HCT116 (cell line): ENCODE data around the gene ANKHD1. TPM values are rescaled to one million over a fixed set of nuclear protein-coding genes. Genes with fewer than 3 reads are reported as not detected.

ENCODE experiments used
- ATAC-seq: fragments of 200-7000 bp; cut with Tn5 transposase; 2 replicates; pipeline ENCODE4 v1.9.1; 2020; ENCODE audit warnings: mild to moderate bottlenecking, moderate library complexity
- BruUV-seq: library from RNA; stranded (reverse); fragments of 400-500 nt; replicated peaks from 2 replicates; lab custom pipeline; 2021; lab: Mats Ljungman, UMichigan
- CTCF ChIA-PET: fragments of 300-600 bp; sonication (Branson Sonifier 250); formaldehyde crosslinking; loops from one replicate; lab custom pipeline; 2021; ENCODE audit warnings: antibody characterized with exemption; lab: Charles Lee
- POLR2A ChIA-PET: fragments of 300-600, 350-600 bp; sonication (Branson Sonifier 250); formaldehyde crosslinking; loops from one replicate; lab custom pipeline; 2021; ENCODE audit warnings: antibody characterized with exemption; lab: Charles Lee
- RAD21 ChIA-PET, 2 experiments: fragments of 300-600 bp; sonication (Branson Sonifier 250); formaldehyde crosslinking; loops; one replicate each; lab custom pipeline; 2023; ENCODE audit warnings: low total read pairs in 2 of 2; ENCODE audit not compliant: uncharacterized antibody in 2 of 2, unreplicated experiment in 2 of 2, low non-redundant PET in 1 of 2; lab: Charles Lee
- DNase-seq: peaks from one replicate; pipeline ENCODE4 v3.0.0-alpha.2; 2010; ENCODE audit warnings: low read depth, low spot score
- H2AFZ ChIP-seq: fragments of 200-600 bp; shearing (Covaris generic), sonication (generic); 2 replicates; pipeline ENCODE4 v1.6.1; 2017; ENCODE audit warnings: low read depth, mixed run types, mixed read lengths, antibody characterized with exemption, low read length; ENCODE audit not compliant: poor library complexity, severe bottlenecking
- H3K27ac ChIP-seq: 2 replicates; pipeline ENCODE4 v1.5.1; 2012; ENCODE audit warnings: low read depth, low read length
- H3K27me3 ChIP-seq: fragments of 200-600 bp; sonication (generic); 2 replicates; pipeline ENCODE4 v1.6.1; 2016; ENCODE audit warnings: mixed run types, low read length, mixed read lengths; ENCODE audit not compliant: insufficient read depth
- H3K36me3 ChIP-seq, 2 experiments: fragments of 200-500 bp in 1 of 2; fragments of 200-600 bp in 1 of 2; sonication (Bioruptor generic) in 1 of 2; sonication (generic) in 1 of 2; 2 replicates each; pipeline versions ENCODE4 v1.5.1 to v1.6.1; 2014 to 2016; ENCODE audit warnings: low read length in 2 of 2, inconsistent platforms in 1 of 2, mixed read lengths in 1 of 2, mixed run types in 1 of 2; ENCODE audit not compliant: insufficient read depth in 2 of 2, control insufficient read depth in 1 of 2
- H3K4me1 ChIP-seq, 2 experiments: fragments of 200-600 bp in 1 of 2; sonication (generic) in 1 of 2; 2 replicates each; pipeline versions ENCODE4 v1.5.1 to v1.6.1; 2012 to 2017; ENCODE audit warnings: low read length in 2 of 2, inconsistent platforms in 1 of 2, mild to moderate bottlenecking in 1 of 2, mixed read lengths in 1 of 2, mixed run types in 1 of 2, moderate library complexity in 1 of 2; ENCODE audit not compliant: insufficient read depth in 2 of 2, control insufficient read depth in 1 of 2
- H3K4me2 ChIP-seq: fragments of 200-600 bp; sonication (generic); 2 replicates; pipeline ENCODE4 v1.6.1; 2017; ENCODE audit warnings: mixed run types, low read length, mixed read lengths
- H3K4me3 ChIP-seq, 2 experiments: fragments of 200-600 bp in 1 of 2; sonication (generic) in 1 of 2; replicated peaks in 1 of 2; 2 replicates each; pipeline ENCODE4 v1.5.1; 2011 to 2016; ENCODE audit warnings: low read length in 2 of 2, control low read depth in 1 of 2, low read depth in 1 of 2, mild to moderate bottlenecking in 1 of 2, mixed read lengths in 1 of 2, mixed run types in 1 of 2
- H3K79me2 ChIP-seq: fragments of 200-600 bp; sonication (generic); 2 replicates; pipeline ENCODE4 v1.6.1; 2017; ENCODE audit warnings: mild to moderate bottlenecking, mixed run types, low read length, moderate library complexity, mixed read lengths; ENCODE audit not compliant: insufficient read depth
- H3K9ac ChIP-seq: fragments of 200-600 bp; sonication (generic); 2 replicates; pipeline ENCODE4 v1.6.1; 2016; ENCODE audit warnings: low read length, mixed read lengths
- H3K9me2 ChIP-seq: fragments of 200-600 bp; sonication (generic), shearing (Covaris generic); 2 replicates; pipeline ENCODE4 v1.6.1; 2017; ENCODE audit warnings: mixed run types, mild to moderate bottlenecking, moderate library complexity; ENCODE audit not compliant: insufficient read depth
- H3K9me3 ChIP-seq, 2 experiments: fragments of 200-500 bp in 1 of 2; fragments of 200-600 bp in 1 of 2; sonication (Bioruptor generic) in 1 of 2; sonication (generic) in 1 of 2; 2 replicates each; pipeline ENCODE4 v1.6.1; 2014 to 2017; ENCODE audit warnings: low read length in 2 of 2, mixed read lengths in 2 of 2, inconsistent platforms in 1 of 2, low read depth in 1 of 2, mild to moderate bottlenecking in 1 of 2, mixed run types in 1 of 2, moderate library complexity in 1 of 2; ENCODE audit not compliant: control insufficient read depth in 1 of 2, insufficient read depth in 1 of 2
- H4K20me1 ChIP-seq: fragments of 200-600 bp; sonication (generic), shearing (Covaris generic); 2 replicates; pipeline ENCODE4 v1.6.1; 2017; ENCODE audit warnings: mixed run types, mild to moderate bottlenecking, moderate library complexity; ENCODE audit not compliant: insufficient read depth
- ATF3 ChIP-seq: IDR thresholded peaks from 2 replicates; pipeline ENCODE4 v1.6.1; 2012
- CBX3 ChIP-seq: IDR thresholded peaks from 2 replicates; pipeline ENCODE4 v1.6.1; 2012; ENCODE audit warnings: low read depth
- CEBPB ChIP-seq: IDR thresholded peaks from 2 replicates; pipeline ENCODE4 v1.6.1; 2012; ENCODE audit warnings: low read depth
- CTCF ChIP-seq, 3 experiments: fragments of 200-600 bp in 1 of 3; sonication (generic) in 1 of 3; IDR thresholded peaks in 2 of 3; conservative IDR thresholded peaks in 1 of 3; 2 replicates each; pipeline ENCODE4 v1.5.1; 2012 to 2017; ENCODE audit warnings: low read depth in 2 of 3, low read length in 2 of 3, antibody characterized with exemption in 1 of 3, borderline replicate concordance in 1 of 3, control low read depth in 1 of 3, mild to moderate bottlenecking in 1 of 3, mixed read lengths in 1 of 3, mixed run types in 1 of 3, moderate library complexity in 1 of 3; ENCODE audit not compliant: insufficient read depth in 1 of 3
- EGR1 ChIP-seq: IDR thresholded peaks from 2 replicates; pipeline ENCODE4 v1.6.1; 2012; ENCODE audit warnings: low read depth
- ELF1 ChIP-seq: IDR thresholded peaks from 2 replicates; pipeline ENCODE4 v1.6.1; 2012; ENCODE audit warnings: low read depth, borderline replicate concordance
- EZH2phosphoT487 ChIP-seq: fragments of 200-600 bp; IDR thresholded peaks from 2 replicates; pipeline ENCODE4 v1.6.1; 2018; ENCODE audit warnings: antibody characterized with exemption, borderline replicate concordance
- FOSL1 ChIP-seq: IDR thresholded peaks from 2 replicates; pipeline ENCODE4 v1.6.1; 2012; ENCODE audit warnings: low read depth
- JUND ChIP-seq: IDR thresholded peaks from 2 replicates; pipeline ENCODE4 v1.6.1; 2012
- MAX ChIP-seq: IDR thresholded peaks from 2 replicates; pipeline ENCODE4 v1.6.1; 2012
- SIN3A ChIP-seq: IDR thresholded peaks from 2 replicates; pipeline ENCODE4 v1.6.1; 2012; ENCODE audit warnings: low read depth
- SRF ChIP-seq: IDR thresholded peaks from 2 replicates; pipeline ENCODE4 v1.6.1; 2012; ENCODE audit warnings: low read depth
- TCF7L2 ChIP-seq: IDR thresholded peaks from 2 replicates; pipeline ENCODE4 v1.7.0; 2011; ENCODE audit warnings: borderline replicate concordance, inconsistent platforms; ENCODE audit not compliant: insufficient read depth, insufficient read length; ENCODE audit errors: extremely low read depth
- YY1 ChIP-seq: IDR thresholded peaks from 2 replicates; pipeline ENCODE4 v1.6.1; 2011; ENCODE audit warnings: low read length, low read depth, moderate library complexity, mild to moderate bottlenecking; ENCODE audit not compliant: insufficient replicate concordance; ENCODE audit errors: extremely low read depth
- ZBTB33 ChIP-seq: IDR thresholded peaks from 2 replicates; pipeline ENCODE4 v1.6.1; 2011; ENCODE audit warnings: mild to moderate bottlenecking, low read length, moderate library complexity; ENCODE audit not compliant: insufficient replicate concordance; ENCODE audit errors: extremely low read depth
- ZFX ChIP-seq: fragments of 450-650 bp; IDR thresholded peaks from 2 replicates; pipeline ENCODE4 v1.6.1; 2017
- ZNF274 ChIP-seq: fragments of 200-500 bp; sonication (Bioruptor generic); IDR thresholded peaks from 2 replicates; pipeline ENCODE4 v1.6.1; 2014; ENCODE audit warnings: mild to moderate bottlenecking, low read depth, low read length, inconsistent platforms
- intact Hi-C: fragments of 100-400 bp; cut with micrococcal nuclease; formaldehyde crosslinking; loops from 2 replicates; pipeline ENCODE4 v1.10.0; 2022
- total RNA-seq: library from RNA; stranded (reverse); gene quantifications from one replicate; pipeline ENCODE4 v1.2.1, GENCODE V29; 2021; ENCODE audit not compliant: unreplicated experiment

ANKHD1 gene
- total RNA-seq, 1 experiment from 2014 or later = 80.8 TPM

GRCh38 chr5:140570058-140570457 lies 168.4 kb downstream of the ANKHD1 start:
- Histone ChIP-seq H2AFZ (no peak overlapping the region), H3K4me3 (no peak overlapping the region), H3K79me2 (peaks cover 23% of the 10 kb centered on the region), H3K4me2 (no peak overlapping the region), H3K9me3 (no peaks in the 10 kb centered on the region), H3K4me1 (peaks cover 7 to 8% of the 10 kb centered on the region in 2 experiments; a peak in 3 of 4 replicates), H3K36me3 (peaks cover 0 to 15% of the 10 kb centered on the region in 2 experiments; a peak in 3 of 4 replicates), H3K9ac (no peak overlapping the region), H4K20me1 (no peaks in the 10 kb centered on the region), H3K27me3 (no peaks in the 10 kb centered on the region), H3K9me2 (no peaks in the 10 kb centered on the region), H3K27ac (no peak overlapping the region)
- TF ChIP-seq ZNF274 (no peak), ELF1 (no peak), CBX3 (no peak), ZBTB33 (no peak), SIN3A (no peak), ZFX (no peak), TCF7L2 (no peak), SRF (no peak), EGR1 (no peak), JUND (no peak), MAX (no peak), FOSL1 (no peak), ATF3 (no peak), YY1 (no peak), CEBPB (no peak), EZH2phosphoT487 (no peak), CTCF (IDR thresholded peaks at IDR 0.05 in 2 of 3, conservative IDR thresholded peaks at IDR 0.05 in 1 of 3; ENCODE audit: borderline replicate concordance in 1 of 3, insufficient read depth in 1 of 3, low read depth in 2 of 3, low read length in 2 of 3) (no peak)
- intact Hi-C loops = no loop called here
- ChIA-PET POLR2A (no interaction called here), CTCF (no interaction called here), RAD21 (no interaction called here)
- DNase-seq = no peak
- no TSS peak for BruUV-seq
- no peak for ATAC-seq
